Fibroblast of lung (primary cell): ENCODE measurements around the gene RCAN1.

ENCODE experiments used
- EZH2 ChIP-seq: IDR thresholded peaks from 2 replicates; pipeline ENCODE4 v1.5.1; 2012; ENCODE audit warnings: low read length, control low read depth, mild to moderate bottlenecking; ENCODE audit errors: missing control alignments
- TF ChIP-seq, protein P1 (sequence below), 2 donors: IDR thresholded peaks in 1 of 2; conservative IDR thresholded peaks in 1 of 2; 1 replicate in 1 of 2; 2 replicates in 1 of 2; pipeline ENCODE4 v1.5.1; 2011 to 2012; ENCODE audit warnings: low read length in 2 of 2, control low read depth in 1 of 2, inconsistent platforms in 1 of 2, low read depth in 1 of 2, mild to moderate bottlenecking in 1 of 2

DNA sequence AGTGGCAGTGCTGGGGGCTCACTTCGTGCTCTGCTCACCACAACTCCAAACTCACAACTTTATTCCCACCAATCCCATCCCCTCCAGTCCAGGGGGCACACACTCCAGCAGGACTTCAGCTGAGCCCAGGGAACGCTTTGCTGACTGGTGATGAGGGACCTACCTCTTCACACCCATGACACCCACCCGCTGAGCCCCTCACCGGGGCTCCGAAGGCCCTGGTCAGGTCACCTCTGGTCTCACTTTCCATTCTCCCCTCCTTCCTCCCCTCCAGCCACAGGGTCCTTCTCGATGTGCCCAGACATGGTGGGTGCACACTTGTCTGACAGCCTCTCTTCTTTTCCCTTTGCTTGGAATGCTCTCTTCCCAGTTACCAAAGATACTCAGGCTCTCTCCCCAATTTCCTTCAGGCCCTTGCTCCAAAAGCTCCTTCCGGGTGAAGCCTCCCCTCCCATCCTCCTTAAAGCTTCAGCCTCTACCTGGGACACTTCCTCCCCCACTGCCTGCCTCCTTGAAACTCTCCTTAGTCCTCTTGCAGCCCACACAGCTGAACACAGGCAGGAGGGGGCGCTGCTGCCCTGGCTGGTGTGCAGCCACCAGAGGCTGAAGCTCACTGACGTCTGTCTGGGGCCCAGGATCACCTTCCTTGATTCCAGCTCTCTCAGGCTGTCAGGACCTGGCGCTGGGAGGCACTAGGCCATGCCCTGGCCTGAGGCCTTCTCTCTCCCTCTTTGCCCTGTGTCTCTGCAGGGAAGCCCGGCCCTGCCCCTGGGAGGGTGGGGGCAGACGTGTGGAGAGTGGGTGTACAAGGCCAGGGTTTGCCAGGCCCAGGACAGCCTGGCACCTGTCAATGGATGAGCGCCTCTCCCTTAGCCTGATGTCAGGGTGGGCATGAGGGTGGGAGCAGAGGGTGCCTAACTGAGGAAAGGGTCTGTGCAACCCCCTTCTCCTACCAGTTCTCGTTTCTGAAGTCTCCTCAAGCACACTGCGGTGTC lies 104.5 kb downstream of the RCAN1 start:
- TF ChIP-seq, protein P1, sequence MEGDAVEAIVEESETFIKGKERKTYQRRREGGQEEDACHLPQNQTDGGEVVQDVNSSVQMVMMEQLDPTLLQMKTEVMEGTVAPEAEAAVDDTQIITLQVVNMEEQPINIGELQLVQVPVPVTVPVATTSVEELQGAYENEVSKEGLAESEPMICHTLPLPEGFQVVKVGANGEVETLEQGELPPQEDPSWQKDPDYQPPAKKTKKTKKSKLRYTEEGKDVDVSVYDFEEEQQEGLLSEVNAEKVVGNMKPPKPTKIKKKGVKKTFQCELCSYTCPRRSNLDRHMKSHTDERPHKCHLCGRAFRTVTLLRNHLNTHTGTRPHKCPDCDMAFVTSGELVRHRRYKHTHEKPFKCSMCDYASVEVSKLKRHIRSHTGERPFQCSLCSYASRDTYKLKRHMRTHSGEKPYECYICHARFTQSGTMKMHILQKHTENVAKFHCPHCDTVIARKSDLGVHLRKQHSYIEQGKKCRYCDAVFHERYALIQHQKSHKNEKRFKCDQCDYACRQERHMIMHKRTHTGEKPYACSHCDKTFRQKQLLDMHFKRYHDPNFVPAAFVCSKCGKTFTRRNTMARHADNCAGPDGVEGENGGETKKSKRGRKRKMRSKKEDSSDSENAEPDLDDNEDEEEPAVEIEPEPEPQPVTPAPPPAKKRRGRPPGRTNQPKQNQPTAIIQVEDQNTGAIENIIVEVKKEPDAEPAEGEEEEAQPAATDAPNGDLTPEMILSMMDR (conservative IDR thresholded peaks at IDR 0.05 in 1 of 2, IDR thresholded peaks at IDR 0.05 in 1 of 2; ENCODE audit: low read depth in 1 of 2, low read length in 2 of 2): peak; percentile 72 to 77
- no peak for TF ChIP-seq EZH2
